Endodermal cell (in vitro differentiated cells): ENCODE data around the gene ENGASE. TPM values are rescaled to one million over a fixed set of nuclear protein-coding genes. Genes with fewer than 3 reads are reported as not detected.

Source experiments
- DNase-seq: peaks from one replicate; pipeline ENCODE4 v3.0.0-alpha.2; 2017
- H3K27ac ChIP-seq: 2 replicates; pipeline ENCODE4 v1.5.1; 2013; ENCODE audit warnings: mild to moderate bottlenecking, low read depth, low read length, moderate library complexity
- H3K27me3 ChIP-seq: 2 replicates; pipeline ENCODE4 v1.6.1; 2013; ENCODE audit warnings: mild to moderate bottlenecking, low read length, moderate library complexity; ENCODE audit not compliant: insufficient read depth, control insufficient read depth, poor library complexity, severe bottlenecking
- H3K36me3 ChIP-seq: 2 replicates; pipeline ENCODE4 v1.7.0; 2013; ENCODE audit warnings: mild to moderate bottlenecking, low read length, moderate library complexity; ENCODE audit not compliant: control insufficient read depth, insufficient read depth
- H3K4me1 ChIP-seq: one replicate; pipeline ENCODE4 v1.7.0; 2013; ENCODE audit warnings: low read length; ENCODE audit not compliant: control insufficient read depth, insufficient read depth
- H3K4me3 ChIP-seq: 2 replicates; pipeline ENCODE4 v1.5.1; 2013; ENCODE audit warnings: mild to moderate bottlenecking, low read length, moderate library complexity
- H3K9ac ChIP-seq: 2 replicates; pipeline ENCODE4 v1.6.1; 2013; ENCODE audit warnings: mild to moderate bottlenecking, low read length, moderate library complexity; ENCODE audit not compliant: poor library complexity, severe bottlenecking; ENCODE audit errors: extremely low read depth
- H3K9me3 ChIP-seq: 2 replicates; pipeline ENCODE4 v1.6.1; 2013; ENCODE audit warnings: mild to moderate bottlenecking, low read length, moderate library complexity; ENCODE audit not compliant: control insufficient read depth
- H3K27ac Mint-ChIP-seq: 2 replicates; pipeline ENCODE4 v1.8.0; 2020; ENCODE audit warnings: mixed read lengths
- H3K27me3 Mint-ChIP-seq: 2 replicates; pipeline ENCODE4 v1.8.0; 2021; ENCODE audit warnings: mild to moderate bottlenecking, mixed read lengths; ENCODE audit not compliant: insufficient read depth
- H3K36me3 Mint-ChIP-seq: 2 replicates; pipeline ENCODE4 v1.8.0; 2020; ENCODE audit warnings: low read depth, mixed read lengths
- H3K4me1 Mint-ChIP-seq: 2 replicates; pipeline ENCODE4 v1.8.0; 2020; ENCODE audit warnings: mixed read lengths
- H3K4me3 Mint-ChIP-seq: 2 replicates; pipeline ENCODE4 v1.8.0; 2020; ENCODE audit warnings: mild to moderate bottlenecking, moderate library complexity, mixed read lengths
- H3K9me3 Mint-ChIP-seq: 2 replicates; pipeline ENCODE4 v1.8.0; 2020; ENCODE audit warnings: mild to moderate bottlenecking, mixed read lengths
- WGBS, 2 experiments: methylation state at CpG; one replicate each; pipeline versions ENCODE4 v1.1.5 to v1.1.7; 2013; ENCODE audit warnings: missing lambda C conversion rate in 2 of 2, mixed read lengths in 1 of 2; ENCODE audit not compliant: insufficient coverage in 1 of 2, insufficient read length in 1 of 2; 5-methylcytosine and 5-hydroxymethylcytosine counted together
- total RNA-seq, 2 donors: library from RNA; stranded (reverse); fragmentation: NEBNext Ultra II Directional in 1 of 2; extraction: Animal tissue kit (Norgen Biotek cat#: 25700) in 1 of 2; gene quantifications; 2 replicates in 1 of 2; 3 replicates in 1 of 2; pipeline ENCODE4 v1.2.1, GENCODE V29; 2021
- TF ChIP-seq, protein P1 (sequence below): fragments of 200-600 bp; sonication (generic); conservative IDR thresholded peaks from 2 replicates; pipeline ENCODE4 v1.5.0; 2021; ENCODE audit warnings: antibody characterized with exemption, mild to moderate bottlenecking

ENGASE gene
- total RNA-seq, 2 donors from 2014 or later = 40.8 to 42.0 TPM

DNA sequence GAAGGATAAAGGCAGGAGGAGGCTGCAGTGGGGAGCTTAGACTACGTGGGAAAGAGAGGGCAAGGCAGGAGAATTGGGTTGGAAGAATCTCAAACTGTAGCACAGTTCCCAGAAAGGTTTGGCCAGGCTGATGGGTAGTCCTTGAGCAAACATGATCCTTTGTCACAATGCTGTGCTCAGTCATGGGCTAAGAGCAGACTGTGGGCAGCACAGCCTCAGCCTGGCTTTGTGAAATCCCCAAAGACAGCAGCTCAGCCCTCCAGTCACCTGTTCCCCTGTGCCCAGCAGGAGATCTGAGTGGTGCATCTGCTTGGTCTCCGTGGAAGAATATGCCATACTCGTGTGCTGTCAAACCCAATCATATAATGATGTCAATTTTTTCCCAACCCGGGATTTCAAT lies 10.6 kb upstream of the ENGASE start:
- Mint-ChIP-seq H3K36me3 (no peaks in the 10 kb centered on the region), H3K4me3 (no peak overlapping the region), H3K4me1 (no peaks in the 10 kb centered on the region), H3K9me3 (no peaks in the 10 kb centered on the region), H3K27ac (no peak overlapping the region), H3K27me3 (peaks cover 2% of the 10 kb centered on the region)
- H3K4me3 ChIP-seq = no peak overlapping the region
- H3K4me1 ChIP-seq = no peaks in the 10 kb centered on the region
- no peaks in the 10 kb centered on the region for H3K27me3 ChIP-seq
- no peak for DNase-seq
- TF ChIP-seq, protein P1, sequence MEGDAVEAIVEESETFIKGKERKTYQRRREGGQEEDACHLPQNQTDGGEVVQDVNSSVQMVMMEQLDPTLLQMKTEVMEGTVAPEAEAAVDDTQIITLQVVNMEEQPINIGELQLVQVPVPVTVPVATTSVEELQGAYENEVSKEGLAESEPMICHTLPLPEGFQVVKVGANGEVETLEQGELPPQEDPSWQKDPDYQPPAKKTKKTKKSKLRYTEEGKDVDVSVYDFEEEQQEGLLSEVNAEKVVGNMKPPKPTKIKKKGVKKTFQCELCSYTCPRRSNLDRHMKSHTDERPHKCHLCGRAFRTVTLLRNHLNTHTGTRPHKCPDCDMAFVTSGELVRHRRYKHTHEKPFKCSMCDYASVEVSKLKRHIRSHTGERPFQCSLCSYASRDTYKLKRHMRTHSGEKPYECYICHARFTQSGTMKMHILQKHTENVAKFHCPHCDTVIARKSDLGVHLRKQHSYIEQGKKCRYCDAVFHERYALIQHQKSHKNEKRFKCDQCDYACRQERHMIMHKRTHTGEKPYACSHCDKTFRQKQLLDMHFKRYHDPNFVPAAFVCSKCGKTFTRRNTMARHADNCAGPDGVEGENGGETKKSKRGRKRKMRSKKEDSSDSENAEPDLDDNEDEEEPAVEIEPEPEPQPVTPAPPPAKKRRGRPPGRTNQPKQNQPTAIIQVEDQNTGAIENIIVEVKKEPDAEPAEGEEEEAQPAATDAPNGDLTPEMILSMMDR = no peak
- no peak overlapping the region for H3K9ac ChIP-seq
- 82 to 84% methylated on average over 3 to 4 of the region's 4 CpGs for WGBS, 2 experiments
- no peak overlapping the region for H3K27ac ChIP-seq
- H3K36me3 ChIP-seq = no peaks in the 10 kb centered on the region
- H3K9me3 ChIP-seq = no peaks in the 10 kb centered on the region

DNA sequence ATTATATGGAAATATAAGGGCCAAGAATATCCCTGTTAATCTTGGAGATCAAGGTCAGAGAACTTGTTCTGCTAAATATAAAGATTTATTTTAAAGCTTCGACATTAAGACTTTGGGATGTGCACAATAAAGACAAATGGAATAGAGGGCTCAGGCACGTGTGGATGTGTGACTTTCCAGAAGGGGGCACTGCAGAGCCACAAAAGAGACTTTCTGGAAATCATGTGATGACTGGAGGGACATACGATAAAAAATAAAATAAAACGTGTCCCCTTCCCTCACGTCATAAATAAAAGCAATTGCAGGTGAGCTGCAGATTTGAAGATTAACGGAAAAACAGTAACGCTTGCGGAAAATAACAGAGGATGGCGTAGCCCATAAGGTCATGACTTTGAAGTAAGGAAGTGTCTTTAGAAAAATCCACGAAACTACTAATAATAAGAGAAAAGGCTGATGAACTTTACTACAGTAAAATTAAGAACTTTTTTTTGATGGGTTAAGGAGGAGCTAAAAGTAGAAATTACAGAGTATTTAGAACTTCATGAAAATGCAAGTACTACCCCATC lies 9.4 kb upstream of the ENGASE start:
- no peak overlapping the region for H3K9ac ChIP-seq
- H3K9me3 Mint-ChIP-seq = no peaks in the 10 kb centered on the region
- H3K4me1 ChIP-seq = no peaks in the 10 kb centered on the region
- no peak overlapping the region for H3K27ac Mint-ChIP-seq
- no peak overlapping the region for H3K4me3 Mint-ChIP-seq
- no peaks in the 10 kb centered on the region for H3K27me3 ChIP-seq
- H3K4me1 Mint-ChIP-seq = no peaks in the 10 kb centered on the region
- no peaks in the 10 kb centered on the region for H3K36me3 ChIP-seq
- no peaks in the 10 kb centered on the region for H3K36me3 Mint-ChIP-seq
- no peaks in the 10 kb centered on the region for H3K9me3 ChIP-seq
- no peak overlapping the region for H3K27ac ChIP-seq
- TF ChIP-seq, protein P1 = peak; percentile 90
- WGBS, 2 experiments = 43 to 67% methylated on average over 7 to 10 of the region's 10 CpGs
- no peak overlapping the region for H3K4me3 ChIP-seq
- H3K27me3 Mint-ChIP-seq = peaks cover 2% of the 10 kb centered on the region
- peak; percentile 89 for DNase-seq

DNA sequence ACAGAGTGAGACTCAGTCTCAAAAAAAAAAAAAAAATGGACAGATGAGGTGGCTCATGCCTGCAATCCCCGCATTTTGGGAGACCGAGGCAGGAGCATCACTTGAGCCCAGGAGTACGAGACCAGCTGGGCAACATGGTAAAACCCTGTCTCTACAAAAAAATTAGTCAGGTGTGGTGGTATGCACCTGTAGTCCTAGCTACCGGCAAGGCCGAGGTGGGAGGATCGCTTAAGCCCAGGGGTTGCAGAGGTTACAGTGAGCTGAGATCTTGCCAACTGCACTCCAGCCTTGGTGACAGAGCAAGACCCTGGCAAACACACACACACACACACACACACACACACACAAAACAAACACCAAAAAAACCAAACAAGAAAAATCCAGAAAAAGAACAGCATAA lies 7.7 kb upstream of the ENGASE start:
- H3K9me3 Mint-ChIP-seq = no peaks in the 10 kb centered on the region

More for the DNA sequence above, 7.7 kb upstream of the ENGASE start:
- Histone ChIP-seq H3K4me1 (no peaks in the 10 kb centered on the region), H3K9me3 (no peaks in the 10 kb centered on the region), H3K9ac (no peak overlapping the region), H3K36me3 (no peaks in the 10 kb centered on the region), H3K27me3 (no peaks in the 10 kb centered on the region), H3K27ac (no peak overlapping the region), H3K4me3 (no peak overlapping the region)
- no peak overlapping the region for H3K4me3 Mint-ChIP-seq
- TF ChIP-seq, protein P1 = no peak
- H3K27me3 Mint-ChIP-seq = peaks cover 8% of the 10 kb centered on the region
- peak; percentile 40 for DNase-seq
- H3K4me1 Mint-ChIP-seq = no peaks in the 10 kb centered on the region
- H3K27ac Mint-ChIP-seq = no peak overlapping the region
- no peaks in the 10 kb centered on the region for H3K36me3 Mint-ChIP-seq
- 92 to 97% methylated on average over 6 of the region's 6 CpGs for WGBS, 2 experiments
